ENCODE measurements around the gene EGFR.

DNA sequence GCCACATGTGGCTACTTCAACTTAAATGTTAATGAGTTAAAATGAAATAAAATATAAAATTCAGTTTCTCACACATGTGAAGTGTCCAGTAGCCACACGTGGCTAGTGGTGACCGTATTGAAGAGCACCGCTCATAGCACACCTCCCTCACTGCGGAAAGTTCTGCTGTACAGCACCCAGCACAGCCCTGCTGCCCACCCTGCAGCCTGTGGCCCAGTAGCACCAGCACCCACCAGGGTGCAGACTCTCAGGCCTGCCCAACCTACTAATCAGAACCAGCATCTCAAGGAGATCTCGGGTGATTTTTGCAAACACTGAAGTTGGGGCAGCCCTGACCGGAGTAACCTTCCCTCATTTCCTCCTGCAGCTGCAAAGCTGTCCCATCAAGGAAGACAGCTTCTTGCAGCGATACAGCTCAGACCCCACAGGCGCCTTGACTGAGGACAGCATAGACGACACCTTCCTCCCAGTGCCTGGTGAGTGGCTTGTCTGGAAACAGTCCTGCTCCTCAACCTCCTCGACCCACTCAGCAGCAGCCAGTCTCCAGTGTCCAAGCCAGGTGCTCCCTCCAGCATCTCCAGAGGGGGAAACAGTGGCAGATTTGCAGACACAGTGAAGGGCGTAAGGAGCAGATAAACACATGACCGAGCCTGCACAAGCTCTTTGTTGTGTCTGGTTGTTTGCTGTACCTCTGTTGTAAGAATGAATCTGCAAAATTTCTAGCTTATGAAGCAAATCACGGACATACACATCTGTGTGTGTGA lies 183.5 kb downstream of the EGFR start:
- TF ChIP-seq, protein P1, sequence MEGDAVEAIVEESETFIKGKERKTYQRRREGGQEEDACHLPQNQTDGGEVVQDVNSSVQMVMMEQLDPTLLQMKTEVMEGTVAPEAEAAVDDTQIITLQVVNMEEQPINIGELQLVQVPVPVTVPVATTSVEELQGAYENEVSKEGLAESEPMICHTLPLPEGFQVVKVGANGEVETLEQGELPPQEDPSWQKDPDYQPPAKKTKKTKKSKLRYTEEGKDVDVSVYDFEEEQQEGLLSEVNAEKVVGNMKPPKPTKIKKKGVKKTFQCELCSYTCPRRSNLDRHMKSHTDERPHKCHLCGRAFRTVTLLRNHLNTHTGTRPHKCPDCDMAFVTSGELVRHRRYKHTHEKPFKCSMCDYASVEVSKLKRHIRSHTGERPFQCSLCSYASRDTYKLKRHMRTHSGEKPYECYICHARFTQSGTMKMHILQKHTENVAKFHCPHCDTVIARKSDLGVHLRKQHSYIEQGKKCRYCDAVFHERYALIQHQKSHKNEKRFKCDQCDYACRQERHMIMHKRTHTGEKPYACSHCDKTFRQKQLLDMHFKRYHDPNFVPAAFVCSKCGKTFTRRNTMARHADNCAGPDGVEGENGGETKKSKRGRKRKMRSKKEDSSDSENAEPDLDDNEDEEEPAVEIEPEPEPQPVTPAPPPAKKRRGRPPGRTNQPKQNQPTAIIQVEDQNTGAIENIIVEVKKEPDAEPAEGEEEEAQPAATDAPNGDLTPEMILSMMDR (IDR thresholded peaks at IDR 0.05): no peak
- TF ChIP-seq POLR2A (IDR thresholded peaks at IDR 0.05): no peak

Data from right lobe of liver (tissue), 4 donors.